ENCODE results near the gene IRX6. TPM values are rescaled to one million over a fixed set of nuclear protein-coding genes. Genes with fewer than 3 reads are reported as not detected.

Gene IRX6
- total and polyA plus RNA-seq, 2 of the 8 experiments (the other 6 are each of a cell fraction or from before 2014, with no cell fraction given) = 0.61 TPM; not detected in 1

GRCh38 chr16:55297910-55298479 lies 26.0 kb upstream of the IRX6 start (continued):
- TF ChIP-seq YY1 (IDR thresholded peaks at IDR 0.05; ENCODE audit: low read depth, low read length) (no peak), CTCF (IDR thresholded peaks at IDR 0.05; ENCODE audit: control extremely low read depth in 1 of 3, insufficient read depth in 1 of 3, low read depth in 1 of 3, low read length in 3 of 3) (no peak), FOSL1 (IDR thresholded peaks at IDR 0.05; ENCODE audit: insufficient read depth, low read depth, low read length) (no peak), TBP (IDR thresholded peaks at IDR 0.05; ENCODE audit: low read depth, low read length) (no peak)
